Hepatocyte (in vitro differentiated cells): ENCODE measurements around the gene COX7A2.

Source experiments
- CTCF ChIP-seq: fragments of 200-600 bp; sonication (generic); IDR thresholded peaks from 2 replicates; pipeline ENCODE4 v1.5.1; 2016; ENCODE audit warnings: antibody characterized with exemption, mild to moderate bottlenecking; ENCODE audit not compliant: poor library complexity
- EZH2 ChIP-seq: fragments of 200-600 bp; sonication (generic); IDR thresholded peaks from 2 replicates; pipeline ENCODE4 v1.6.1; 2016; ENCODE audit warnings: antibody characterized with exemption, mild to moderate bottlenecking, borderline replicate concordance
- EZH2phosphoT487 ChIP-seq: fragments of 200-600 bp; sonication (generic); IDR thresholded peaks from one replicate; pipeline ENCODE4 v1.6.1; 2018; ENCODE audit warnings: antibody characterized with exemption, mild to moderate bottlenecking, low read depth, moderate library complexity; ENCODE audit not compliant: unreplicated experiment, severe bottlenecking

DNA sequence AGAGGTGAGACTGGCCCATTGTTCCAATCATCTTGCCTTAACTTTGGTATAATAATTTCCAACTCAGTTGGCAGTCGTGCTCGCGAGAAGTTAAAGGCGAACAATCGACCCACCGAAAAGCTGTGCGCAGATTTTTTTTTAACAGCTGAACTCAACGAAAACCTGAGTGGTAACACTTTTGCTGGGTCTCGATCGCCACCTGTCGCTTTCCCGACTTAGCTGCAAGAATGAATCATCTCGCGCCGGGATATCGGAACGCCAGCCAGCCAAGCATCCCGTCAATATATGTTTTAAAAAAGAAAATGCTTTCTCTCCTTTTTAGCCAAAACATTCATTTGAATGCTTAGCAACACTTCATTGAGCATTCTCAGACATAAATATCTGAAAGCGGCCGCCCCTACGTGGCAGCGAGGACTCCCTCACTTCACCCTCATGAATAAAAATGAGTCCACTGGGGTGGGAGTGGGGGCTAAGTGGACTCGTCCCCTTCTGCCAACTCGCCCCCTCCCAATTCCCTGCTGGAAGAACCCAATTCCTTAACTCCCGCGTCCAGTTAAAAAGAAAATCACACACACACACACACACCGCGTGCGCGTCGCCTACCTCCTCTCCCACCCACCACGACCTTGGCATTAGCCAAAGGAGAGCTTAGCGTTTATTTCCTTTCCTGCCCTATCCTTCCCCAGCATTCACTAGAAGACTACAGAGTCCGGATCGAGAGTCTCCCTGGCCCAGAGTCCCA is 39.2 kb downstream of the COX7A2 start:
- TF ChIP-seq CTCF (peak; percentile 89), EZH2 (no peak), EZH2phosphoT487 (no peak)
